Hepatocyte (in vitro differentiated cells): ENCODE data around the gene WDR90. TPM values are rescaled to one million over a fixed set of nuclear protein-coding genes. Genes with fewer than 3 reads are reported as not detected.

Experiments
- DNase-seq: peaks from one replicate; pipeline ENCODE4 v3.0.0-alpha.2; 2016; ENCODE audit warnings: low spot score
- H2AFZ ChIP-seq: fragments of 200-600 bp; sonication (generic); 2 replicates; pipeline ENCODE4 v1.6.0; 2016; ENCODE audit warnings: antibody characterized with exemption, mild to moderate bottlenecking
- H3K27ac ChIP-seq: fragments of 200-600 bp; sonication (generic); 2 replicates; pipeline ENCODE4 v1.5.1; 2016; ENCODE audit warnings: mild to moderate bottlenecking
- H3K27me3 ChIP-seq: fragments of 200-600 bp; sonication (generic); 2 replicates; pipeline ENCODE4 v1.6.1; 2016
- H3K36me3 ChIP-seq: fragments of 200-600 bp; sonication (generic); replicated peaks from 2 replicates; pipeline ENCODE4 v1.5.1; 2016; ENCODE audit warnings: low read depth; ENCODE audit not compliant: insufficient read depth
- H3K4me1 ChIP-seq: fragments of 200-600 bp; sonication (generic); 2 replicates; pipeline ENCODE4 v1.5.1; 2016; ENCODE audit warnings: mild to moderate bottlenecking, moderate library complexity; ENCODE audit not compliant: insufficient read depth
- H3K4me2 ChIP-seq: fragments of 200-600 bp; sonication (generic); 2 replicates; pipeline ENCODE4 v1.6.0; 2016
- H3K4me3 ChIP-seq: fragments of 200-600 bp; sonication (generic); 2 replicates; pipeline ENCODE4 v1.5.1; 2016; ENCODE audit warnings: mild to moderate bottlenecking
- H3K79me2 ChIP-seq: fragments of 200-600 bp; sonication (generic); 2 replicates; pipeline ENCODE4 v1.6.0; 2017; ENCODE audit warnings: mild to moderate bottlenecking
- H3K9me2 ChIP-seq: fragments of 200-600 bp; sonication (generic); replicated peaks from 2 replicates; pipeline ENCODE4 v1.6.0; 2017; ENCODE audit warnings: mild to moderate bottlenecking; ENCODE audit not compliant: insufficient read depth
- H3K9me3 ChIP-seq: fragments of 200-600 bp; sonication (generic); 2 replicates; pipeline ENCODE4 v1.5.1; 2016; ENCODE audit warnings: low read depth, mild to moderate bottlenecking
- H4K20me1 ChIP-seq: fragments of 200-600 bp; sonication (generic); 2 replicates; pipeline ENCODE4 v1.6.0; 2016; ENCODE audit warnings: mild to moderate bottlenecking; ENCODE audit not compliant: insufficient read depth, poor library complexity, severe bottlenecking
- EZH2 ChIP-seq: fragments of 200-600 bp; sonication (generic); IDR thresholded peaks from 2 replicates; pipeline ENCODE4 v1.6.1; 2016; ENCODE audit warnings: antibody characterized with exemption, mild to moderate bottlenecking, borderline replicate concordance
- EZH2phosphoT487 ChIP-seq: fragments of 200-600 bp; sonication (generic); IDR thresholded peaks from one replicate; pipeline ENCODE4 v1.6.1; 2018; ENCODE audit warnings: antibody characterized with exemption, mild to moderate bottlenecking, low read depth, moderate library complexity; ENCODE audit not compliant: unreplicated experiment, severe bottlenecking
- WGBS: methylation state at CpG from one replicate; pipeline ENCODE4 v1.1.6; 2016; ENCODE audit warnings: low lambda C conversion rate; ENCODE audit errors: missing lambda C conversion rate; 5-methylcytosine and 5-hydroxymethylcytosine counted together
- polyA plus RNA-seq: library from polyadenylated mRNA; unstranded; fragments of >200 nt; fragmentation: Nextera tagmentation; extraction: Ambion mirVana; gene quantifications from 2 replicates; pipeline ENCODE4 v1.2.1, GENCODE V29; 2016
- total RNA-seq: library from RNA; depleted of rRNA; stranded (reverse); fragments of >200 nt; gene quantifications from 2 replicates; pipeline ENCODE4 v1.2.3, GENCODE V29; 2014
- TF ChIP-seq, protein P1 (sequence below): fragments of 200-600 bp; sonication (generic); IDR thresholded peaks from 2 replicates; pipeline ENCODE4 v1.5.1; 2016; ENCODE audit warnings: antibody characterized with exemption, mild to moderate bottlenecking; ENCODE audit not compliant: poor library complexity

WDR90 gene
- total and polyA plus RNA-seq, 2 experiments from 2014 or later, result 14.4 to 25.1 TPM

DNA sequence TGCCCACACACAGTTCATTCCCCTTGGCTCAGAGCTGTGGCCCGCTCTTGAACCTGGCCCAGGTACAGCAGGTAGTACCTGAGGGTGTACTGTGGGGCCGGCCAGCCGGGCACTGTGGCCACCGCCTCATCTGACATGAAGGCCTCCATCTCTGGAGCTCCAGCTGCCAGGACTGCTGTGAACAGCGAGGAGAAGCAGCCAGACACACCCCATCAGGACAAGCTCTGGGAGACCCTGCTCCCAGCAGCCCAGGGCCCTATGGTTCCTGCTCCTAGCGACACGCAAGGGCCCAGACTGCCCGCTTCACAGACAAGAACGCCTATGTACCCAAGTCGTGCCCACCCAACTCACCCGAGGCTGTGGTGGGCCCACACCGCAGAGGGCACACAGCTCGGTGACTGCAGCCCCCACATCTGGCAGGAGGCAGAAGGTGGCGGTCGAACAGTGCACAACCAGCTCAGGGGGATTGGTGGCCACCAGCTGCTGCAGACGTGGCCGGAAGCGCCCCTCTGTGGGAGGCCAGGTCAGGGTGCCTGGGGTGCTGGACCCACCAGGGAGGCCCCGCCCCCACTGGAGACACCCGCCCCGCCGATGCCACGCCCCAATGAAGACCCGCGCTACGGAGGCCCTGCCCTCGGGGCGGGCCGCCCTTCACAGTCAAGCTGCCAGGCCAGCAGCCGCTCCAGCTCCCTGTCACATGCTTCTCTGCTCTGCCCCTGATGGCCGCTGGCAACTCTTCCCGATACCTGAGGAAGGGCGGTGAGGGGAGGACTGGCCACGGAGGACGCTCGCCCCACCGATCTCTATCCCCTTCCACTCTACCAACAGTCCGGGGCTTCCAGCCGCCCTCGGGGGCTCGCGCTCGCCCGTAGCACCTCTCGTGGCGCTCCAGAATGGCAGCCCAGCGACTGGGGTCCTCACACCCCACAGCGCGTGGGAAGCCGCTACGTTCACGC, 30.0 kb downstream of the WDR90 start:
- 33% methylated on average over 44 of the region's 52 CpGs for WGBS
- no peaks in the 10 kb centered on the region for H3K9me2 ChIP-seq
- peak; percentile 85 for DNase-seq

DNA sequence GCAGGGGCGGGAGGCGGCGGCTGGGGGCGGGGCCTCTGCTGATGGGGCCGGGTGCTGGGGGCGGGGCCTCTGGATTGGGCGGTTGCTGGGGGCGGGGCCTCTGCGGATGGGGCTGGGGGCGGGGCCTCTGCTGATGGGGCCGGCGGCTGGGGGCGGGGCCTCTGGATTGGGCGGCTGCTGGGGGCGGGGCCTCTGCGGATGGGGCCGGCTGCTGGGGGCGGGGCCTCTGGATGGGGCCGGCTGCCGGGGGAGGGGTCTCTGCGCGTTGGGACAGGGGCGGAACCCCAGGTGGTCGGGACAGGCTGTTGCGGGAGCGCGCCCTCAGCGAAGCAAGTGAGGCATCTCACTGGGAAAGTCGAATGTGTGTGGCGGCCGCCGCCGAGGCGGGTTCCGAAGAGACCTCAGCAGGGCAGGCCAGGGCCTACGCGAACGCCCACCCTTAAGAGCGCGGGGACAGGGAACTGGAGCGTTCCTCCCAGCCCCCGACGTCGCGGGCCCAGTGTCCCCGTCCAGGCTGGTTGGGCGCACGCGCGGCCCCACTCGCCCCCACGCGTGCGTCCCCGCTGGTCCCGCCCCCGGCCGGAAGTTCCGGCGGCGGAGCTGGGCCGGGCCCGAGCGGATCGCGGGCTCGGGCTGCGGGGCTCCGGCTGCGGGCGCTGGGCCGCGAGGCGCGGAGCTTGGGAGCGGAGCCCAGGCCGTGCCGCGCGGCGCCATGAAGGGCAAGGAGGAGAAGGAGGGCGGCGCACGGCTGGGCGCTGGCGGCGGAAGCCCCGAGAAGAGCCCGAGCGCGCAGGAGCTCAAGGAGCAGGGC, 30.9 kb downstream of the WDR90 start, which contains the start of gene STUB1:
STUB1 (plus strand) TSS at position 597 of the 811 bp plus-strand sequence; CDS start at position 713, 116 bp downstream.
- H3K4me1 ChIP-seq, result peaks cover 41% of the 10 kb centered on the region
- H3K4me3 ChIP-seq, result peak within 1 kb of the TSS; percentile 100
- peak within 1 kb of the TSS; percentile 94 for H2AFZ ChIP-seq
- peak within 1 kb of the TSS; percentile 97 for H3K27ac ChIP-seq
- H3K36me3 ChIP-seq, result no peaks in the 10 kb centered on the region
- peaks cover 27% of the 10 kb centered on the region for H4K20me1 ChIP-seq
- peaks cover 32% of the 10 kb centered on the region for H3K79me2 ChIP-seq
- DNase-seq, result peak; percentile 95
- H3K27me3 ChIP-seq, result no peaks in the 10 kb centered on the region
- no peaks in the 10 kb centered on the region for H3K9me2 ChIP-seq
- WGBS, result under 1% methylated on average over 31 of the region's 91 CpGs
- no peaks in the 10 kb centered on the region for H3K9me3 ChIP-seq
- no peak for TF ChIP-seq EZH2
- peak within 1 kb of the TSS; percentile 99 for H3K4me2 ChIP-seq

More for the DNA sequence above, 30.0 kb downstream of the WDR90 start:
- Histone ChIP-seq H3K4me3 (peak overlapping the region; percentile 62), H3K4me1 (peaks cover 38% of the 10 kb centered on the region), H3K36me3 (no peaks in the 10 kb centered on the region), H2AFZ (peak overlapping the region; percentile 90), H4K20me1 (peaks cover 27% of the 10 kb centered on the region), H3K9me3 (no peaks in the 10 kb centered on the region), H3K79me2 (peaks cover 32% of the 10 kb centered on the region), H3K4me2 (peak overlapping the region; percentile 99), H3K27ac (peak overlapping the region; percentile 97), H3K27me3 (no peaks in the 10 kb centered on the region)
- TF ChIP-seq, protein P1, sequence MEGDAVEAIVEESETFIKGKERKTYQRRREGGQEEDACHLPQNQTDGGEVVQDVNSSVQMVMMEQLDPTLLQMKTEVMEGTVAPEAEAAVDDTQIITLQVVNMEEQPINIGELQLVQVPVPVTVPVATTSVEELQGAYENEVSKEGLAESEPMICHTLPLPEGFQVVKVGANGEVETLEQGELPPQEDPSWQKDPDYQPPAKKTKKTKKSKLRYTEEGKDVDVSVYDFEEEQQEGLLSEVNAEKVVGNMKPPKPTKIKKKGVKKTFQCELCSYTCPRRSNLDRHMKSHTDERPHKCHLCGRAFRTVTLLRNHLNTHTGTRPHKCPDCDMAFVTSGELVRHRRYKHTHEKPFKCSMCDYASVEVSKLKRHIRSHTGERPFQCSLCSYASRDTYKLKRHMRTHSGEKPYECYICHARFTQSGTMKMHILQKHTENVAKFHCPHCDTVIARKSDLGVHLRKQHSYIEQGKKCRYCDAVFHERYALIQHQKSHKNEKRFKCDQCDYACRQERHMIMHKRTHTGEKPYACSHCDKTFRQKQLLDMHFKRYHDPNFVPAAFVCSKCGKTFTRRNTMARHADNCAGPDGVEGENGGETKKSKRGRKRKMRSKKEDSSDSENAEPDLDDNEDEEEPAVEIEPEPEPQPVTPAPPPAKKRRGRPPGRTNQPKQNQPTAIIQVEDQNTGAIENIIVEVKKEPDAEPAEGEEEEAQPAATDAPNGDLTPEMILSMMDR, result no peak
- TF ChIP-seq EZH2, result no peak
- no peak for TF ChIP-seq EZH2phosphoT487

DNA sequence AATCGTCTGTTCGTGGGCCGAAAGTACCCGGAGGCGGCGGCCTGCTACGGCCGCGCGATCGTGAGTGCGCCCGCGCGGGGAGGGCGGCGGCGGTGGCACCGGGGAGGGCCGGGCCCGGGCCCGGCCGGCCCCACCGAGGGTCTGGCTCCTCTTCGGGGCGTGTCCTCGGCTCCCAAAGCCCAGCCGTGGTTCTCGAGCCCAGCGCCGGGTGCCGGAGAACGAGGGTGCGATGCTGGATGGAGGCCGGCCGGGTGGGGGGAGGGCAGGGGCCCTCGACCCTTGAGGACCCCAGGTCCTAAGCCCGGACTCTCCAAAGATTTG, 31.4 kb downstream of the WDR90 start:
- peaks cover 32% of the 10 kb centered on the region for H3K79me2 ChIP-seq
- H4K20me1 ChIP-seq, result peaks cover 27% of the 10 kb centered on the region
- no peaks in the 10 kb centered on the region for H3K9me2 ChIP-seq
- H2AFZ ChIP-seq, result peak overlapping the region; percentile 94
- H3K4me1 ChIP-seq, result peaks cover 38% of the 10 kb centered on the region
- H3K4me3 ChIP-seq, result peak overlapping the region; percentile 100
- no peaks in the 10 kb centered on the region for H3K36me3 ChIP-seq
- peak overlapping the region; percentile 97 for H3K27ac ChIP-seq
- WGBS, result 1% methylated on average over 26 of the region's 38 CpGs
- H3K9me3 ChIP-seq, result no peaks in the 10 kb centered on the region
- peak overlapping the region; percentile 99 for H3K4me2 ChIP-seq
- no peak for DNase-seq
- TF ChIP-seq EZH2phosphoT487 (no peak), EZH2 (no peak)
- TF ChIP-seq, protein P1, result no peak
- no peaks in the 10 kb centered on the region for H3K27me3 ChIP-seq
